Measurements from ENCODE around the gene GMCL2.

DNA sequence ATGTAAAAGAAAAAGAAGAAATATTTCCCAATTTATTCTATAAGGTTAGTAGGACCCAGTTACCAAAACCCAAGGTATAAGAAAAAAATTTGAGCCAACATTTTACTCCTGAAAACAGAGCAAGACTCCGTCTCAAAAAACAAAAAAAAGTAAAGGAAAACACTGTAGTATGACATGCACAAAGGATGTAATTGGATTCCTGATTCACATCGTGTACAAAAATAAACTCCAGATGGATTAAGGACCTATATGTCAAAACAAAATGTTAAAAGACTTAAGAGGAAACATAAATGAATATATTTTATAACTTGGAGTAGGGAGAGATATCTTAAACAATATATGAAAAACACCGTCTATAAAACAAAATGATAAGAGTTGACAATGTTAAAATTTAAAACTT lies 31.7 kb upstream of the GMCL2 start:
- TF ChIP-seq, protein P1, sequence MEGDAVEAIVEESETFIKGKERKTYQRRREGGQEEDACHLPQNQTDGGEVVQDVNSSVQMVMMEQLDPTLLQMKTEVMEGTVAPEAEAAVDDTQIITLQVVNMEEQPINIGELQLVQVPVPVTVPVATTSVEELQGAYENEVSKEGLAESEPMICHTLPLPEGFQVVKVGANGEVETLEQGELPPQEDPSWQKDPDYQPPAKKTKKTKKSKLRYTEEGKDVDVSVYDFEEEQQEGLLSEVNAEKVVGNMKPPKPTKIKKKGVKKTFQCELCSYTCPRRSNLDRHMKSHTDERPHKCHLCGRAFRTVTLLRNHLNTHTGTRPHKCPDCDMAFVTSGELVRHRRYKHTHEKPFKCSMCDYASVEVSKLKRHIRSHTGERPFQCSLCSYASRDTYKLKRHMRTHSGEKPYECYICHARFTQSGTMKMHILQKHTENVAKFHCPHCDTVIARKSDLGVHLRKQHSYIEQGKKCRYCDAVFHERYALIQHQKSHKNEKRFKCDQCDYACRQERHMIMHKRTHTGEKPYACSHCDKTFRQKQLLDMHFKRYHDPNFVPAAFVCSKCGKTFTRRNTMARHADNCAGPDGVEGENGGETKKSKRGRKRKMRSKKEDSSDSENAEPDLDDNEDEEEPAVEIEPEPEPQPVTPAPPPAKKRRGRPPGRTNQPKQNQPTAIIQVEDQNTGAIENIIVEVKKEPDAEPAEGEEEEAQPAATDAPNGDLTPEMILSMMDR (IDR thresholded peaks at IDR 0.05; ENCODE audit: low read depth, low read length, missing input control), result no peak
- TF ChIP-seq FOXA1 (IDR thresholded peaks at IDR 0.05), result no peak

All from liver (tissue), 2 donors.